Regular cardiac myocyte (primary cell): ENCODE results near the gene SUPT7L. TPM values are rescaled to one million over a fixed set of nuclear protein-coding genes. Genes with fewer than 3 reads are reported as not detected.

Experiments used
- total RNA-seq: library from RNA; depleted of rRNA; stranded (reverse); fragments of >200 nt; gene quantifications from 2 replicates; pipeline ENCODE4 v1.2.3, GENCODE V29; 2014

The SUPT7L gene, protein sequence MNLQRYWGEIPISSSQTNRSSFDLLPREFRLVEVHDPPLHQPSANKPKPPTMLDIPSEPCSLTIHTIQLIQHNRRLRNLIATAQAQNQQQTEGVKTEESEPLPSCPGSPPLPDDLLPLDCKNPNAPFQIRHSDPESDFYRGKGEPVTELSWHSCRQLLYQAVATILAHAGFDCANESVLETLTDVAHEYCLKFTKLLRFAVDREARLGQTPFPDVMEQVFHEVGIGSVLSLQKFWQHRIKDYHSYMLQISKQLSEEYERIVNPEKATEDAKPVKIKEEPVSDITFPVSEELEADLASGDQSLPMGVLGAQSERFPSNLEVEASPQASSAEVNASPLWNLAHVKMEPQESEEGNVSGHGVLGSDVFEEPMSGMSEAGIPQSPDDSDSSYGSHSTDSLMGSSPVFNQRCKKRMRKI
- total RNA-seq: 15.3 and 33.3 TPM in 2 replicates

DNA sequence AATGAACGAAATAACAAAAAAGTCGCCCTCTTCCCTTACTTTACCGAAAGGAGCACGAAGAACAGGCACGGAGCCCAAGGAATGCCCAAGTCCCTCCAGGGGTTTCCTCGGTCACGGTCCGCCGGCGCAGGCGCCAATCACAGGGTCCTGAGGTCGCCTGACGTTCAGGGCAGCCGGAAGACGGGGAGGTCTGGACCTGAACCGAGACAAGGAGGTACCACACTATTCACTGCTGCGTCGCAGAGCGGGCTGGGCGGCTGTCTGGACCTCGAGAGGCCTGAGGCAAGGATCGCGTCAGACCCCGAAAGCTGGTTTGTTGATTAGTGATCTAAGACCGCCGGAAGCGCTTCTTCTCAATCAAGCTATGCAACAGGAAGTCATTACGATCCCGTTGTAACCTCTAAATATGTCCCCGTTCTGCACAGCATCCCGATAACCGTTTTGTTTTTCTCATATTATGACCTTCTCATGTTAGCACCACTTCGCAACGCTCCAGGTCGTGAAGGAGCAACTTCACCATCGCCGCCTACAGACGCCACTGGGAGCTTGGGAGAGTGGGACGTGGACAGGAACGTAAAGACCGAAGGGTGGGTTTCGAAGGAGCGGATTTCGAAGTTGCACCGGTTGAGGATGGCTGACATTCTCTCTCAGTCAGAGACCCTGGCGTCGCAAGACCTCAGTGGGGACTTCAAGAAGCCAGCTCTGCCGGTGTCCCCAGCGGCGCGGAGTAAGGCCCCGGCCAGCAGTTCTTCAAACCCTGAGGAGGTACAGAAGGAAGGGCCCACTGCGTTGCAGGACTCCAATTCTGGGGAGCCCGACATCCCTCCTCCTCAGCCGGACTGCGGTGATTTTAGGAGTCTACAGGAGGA, at the start of gene SUPT7L, which contains the start of gene SLC4A1AP:
SUPT7L (minus strand) TSS at position 330 of the 869 bp plus-strand sequence. CDS start 1,422 bp downstream, outside the sequence.
SLC4A1AP (plus strand) TSS at position 605 of the 869 bp plus-strand sequence; CDS start at position 631, 26 bp downstream.

DNA sequence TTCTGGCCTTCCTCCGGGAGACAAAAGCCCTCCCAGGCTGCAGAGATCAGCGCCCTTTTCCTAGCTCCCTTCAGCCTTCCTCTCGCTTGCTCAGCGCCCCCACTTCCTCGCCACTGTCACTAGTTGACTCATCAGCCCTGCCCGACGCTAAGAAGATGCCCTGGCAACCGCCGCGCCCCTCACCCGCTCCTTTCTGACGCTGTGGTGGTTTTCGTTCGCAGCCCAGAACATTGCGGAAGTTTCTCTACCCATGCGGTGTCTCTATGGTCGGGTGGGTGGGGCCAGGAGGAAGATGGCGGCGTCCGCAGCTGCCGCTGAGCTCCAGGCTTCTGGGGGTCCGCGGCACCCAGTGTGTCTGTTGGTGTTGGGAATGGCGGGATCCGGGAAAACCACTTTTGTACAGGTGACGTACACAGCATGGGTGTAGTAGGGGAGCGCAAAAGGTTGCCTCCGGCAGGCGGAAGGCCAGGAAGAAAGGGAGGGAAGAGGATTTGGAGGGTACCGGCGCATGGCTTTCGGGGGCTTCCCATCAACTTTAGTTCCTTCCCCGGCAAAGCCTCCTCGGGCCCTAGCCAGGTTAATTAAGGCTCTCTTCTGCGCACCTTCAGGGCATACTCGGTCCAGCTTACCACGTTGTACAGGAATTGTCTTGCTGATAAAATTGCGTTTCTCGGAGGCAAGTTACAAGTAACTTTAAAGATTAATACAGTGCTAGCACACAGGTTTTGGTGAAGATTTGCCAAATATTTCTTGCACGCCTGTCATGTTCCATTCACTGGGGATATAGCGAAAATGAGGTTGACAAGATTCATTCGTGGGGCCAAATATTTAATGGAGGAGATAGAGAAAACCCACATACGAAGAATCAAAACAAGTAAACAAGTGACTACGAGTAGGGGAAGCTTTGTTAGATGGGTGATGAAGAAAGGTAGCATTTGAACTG, 34.4 kb downstream of the SUPT7L start, which contains the start of the genes CCDC121 and GPN1:
CCDC121 (minus strand) TSS at position 246 of the 943 bp plus-strand sequence. CDS start 1,213 bp downstream, outside the sequence.
GPN1 (plus strand) TSS at position 284 of the 943 bp plus-strand sequence; CDS start at position 293, 9 bp downstream.

Other genes starting within 250 kb of the SUPT7L start
- gene NRBP1, start 235.0 kb downstream of the SUPT7L start, total RNA-seq: 100 and 134 TPM in 2 replicates
- gene KRTCAP3, start 221.2 kb downstream of the SUPT7L start, total RNA-seq: not detected in 2 replicates
- gene IFT172, start 173.9 kb downstream of the SUPT7L start, total RNA-seq: 23.6 and 26.8 TPM in 2 replicates
- gene FNDC4, start 168.4 kb downstream of the SUPT7L start, total RNA-seq: 21.7 and 24.5 TPM in 2 replicates
- gene GCKR, start 166.8 kb downstream of the SUPT7L start, total RNA-seq: 1.1 and 1.9 TPM in 2 replicates
- gene ZNF512, start 80.6 kb downstream of the SUPT7L start, total RNA-seq: 21.1 and 30.4 TPM in 2 replicates
- 1.1 and 1.5 TPM in 2 replicates for gene CCDC121, start 34.6 kb downstream of the SUPT7L start, total RNA-seq
- 30.7 and 60.2 TPM in 2 replicates for gene GPN1, start 34.6 kb downstream of the SUPT7L start, total RNA-seq
- gene SLC4A1AP, start 275 bp upstream of the SUPT7L start, total RNA-seq: 37.8 and 39.5 TPM in 2 replicates
- 67.4 and 89.5 TPM in 2 replicates for gene MRPL33, start 108.1 kb upstream of the SUPT7L start, total RNA-seq
- 1.5 and 2.3 TPM in 2 replicates for gene RBKS, start 226.8 kb upstream of the SUPT7L start, total RNA-seq
- 11.7 and 16.3 TPM in 2 replicates for gene BABAM2, start 227.1 kb upstream of the SUPT7L start, total RNA-seq